Esophagus squamous epithelium (tissue), 5 donors: ENCODE measurements around the gene UBE2A. TPM values are rescaled to one million over a fixed set of nuclear protein-coding genes. Genes with fewer than 3 reads are reported as not detected.

Source experiments
- DNase-seq: peaks from one replicate; lab custom pipeline; 2025; lab: John Stamatoyannopoulos, UW
- H3K27ac ChIP-seq, 4 donors: fragments of 200-600 bp; sonication (generic); one replicate each; pipeline ENCODE4 v1.5.1; 2016 to 2019; ENCODE audit warnings: mild to moderate bottlenecking in 1 of 4
- H3K27me3 ChIP-seq, 4 donors: fragments of 200-600 bp; sonication (generic); 1 replicate in 3 of 4; 2 replicates in 1 of 4; pipeline versions ENCODE4 v1.5.1 to v1.6.0; 2017 to 2021; ENCODE audit warnings: antibody characterized with exemption in 1 of 4
- H3K36me3 ChIP-seq, 3 donors: fragments of 200-600 bp; sonication (generic); one replicate each; pipeline ENCODE4 v1.5.1; 2016 to 2019
- H3K4me1 ChIP-seq, 3 donors: fragments of 200-600 bp; sonication (generic); one replicate each; pipeline ENCODE4 v1.5.1; 2017 to 2019
- H3K4me3 ChIP-seq, 4 donors: fragments of 200-600 bp; sonication (generic); 1 replicate in 3 of 4; 2 replicates in 1 of 4; pipeline ENCODE4 v1.5.1; 2016 to 2019; ENCODE audit warnings: mild to moderate bottlenecking in 2 of 4, moderate library complexity in 1 of 4
- H3K9me3 ChIP-seq, 3 donors: fragments of 200-600 bp; sonication (generic); one replicate each; pipeline ENCODE4 v1.5.1; 2016 to 2019
- CTCF ChIP-seq, 6 experiments: fragments of 450-650 bp in 4 of 6; fragments of 200-600 bp in 2 of 6; sonication (generic) in 2 of 6; IDR thresholded peaks; one replicate each; pipeline ENCODE4 v1.5.1; 2016 to 2019; ENCODE audit warnings: antibody characterized with exemption in 6 of 6, mild to moderate bottlenecking in 4 of 6, moderate library complexity in 4 of 6
- POLR2A ChIP-seq, 4 donors: fragments of 450-650 bp; IDR thresholded peaks; one replicate each; pipeline ENCODE4 v1.6.1; 2017; ENCODE audit warnings: antibody characterized with exemption in 4 of 4, mild to moderate bottlenecking in 4 of 4, moderate library complexity in 3 of 4
- WGBS, 2 donors: methylation state at CpG; one replicate each; pipeline ENCODE4 v1.1.5; 2018; 5-methylcytosine and 5-hydroxymethylcytosine counted together
- intact Hi-C: fragments of 100-400 bp; cut with DNase I; formaldehyde crosslinking; loops from one replicate; pipeline ENCODE4 v1.15.0; 2022
- total RNA-seq, 4 donors: library from RNA; depleted of rRNA; stranded (reverse); fragments of >200 nt; gene quantifications; one replicate each; pipeline ENCODE4 v1.1.0, GENCODE V29; 2016
- donor health status: DM: yes; HTN: yes; CAD: no.

Gene UBE2A
- total RNA-seq, 4 donors from 2014 or later, result 26.7 to 40.9 (median 38.8) TPM

GRCh38 chrX:119624417-119624816 is 50.1 kb downstream of the UBE2A start:
- no peaks in the 10 kb centered on the region for H3K27me3 ChIP-seq
- intact Hi-C loops, result no loop called here
- H3K4me1 ChIP-seq, result no peaks in the 10 kb centered on the region
- H3K9me3 ChIP-seq, result no peaks in the 10 kb centered on the region
- DNase-seq, result no peak
- TF ChIP-seq POLR2A (IDR thresholded peaks at IDR 0.05), result no peak
- TF ChIP-seq CTCF (IDR thresholded peaks at IDR 0.05), result no peak
- 91 to 94% methylated on average over 4 to 10 of the region's 11 CpGs for whole genome bisulfite sequencing, 2 donors
- peaks cover 0 to 8% (median 0%) of the 10 kb centered on the region in 3 donors for H3K36me3 ChIP-seq
- no peak overlapping the region for H3K27ac ChIP-seq
- no peak overlapping the region for H3K4me3 ChIP-seq

- Histone ChIP-seq H3K36me3 (peaks cover 0 to 11% (median 0%) of the 10 kb centered on the region in 3 donors), H3K4me3 (no peak overlapping the region), H3K27ac (no peak overlapping the region), H3K9me3 (no peaks in the 10 kb centered on the region), H3K4me1 (no peaks in the 10 kb centered on the region), H3K27me3 (no peaks in the 10 kb centered on the region)
- DNase-seq, result no peak
- WGBS, 2 donors, result 71 to 100% methylated on average over 4 to 8 of the region's 10 CpGs
- intact Hi-C loops, result no loop called here
- TF ChIP-seq POLR2A (IDR thresholded peaks at IDR 0.05) (no peak), CTCF (IDR thresholded peaks at IDR 0.05) (no peak)
These were observed 50.7 kb downstream of the UBE2A start for GRCh38 chrX:119624951-119625668.

- no peaks in the 10 kb centered on the region for H3K27me3 ChIP-seq
- peaks cover 0 to 17% (median 0%) of the 10 kb centered on the region in 3 donors for H3K36me3 ChIP-seq
- 79 to 80% methylated on average over 1 to 2 of the region's 2 CpGs for WGBS, 2 donors
- H3K4me1 ChIP-seq, result no peaks in the 10 kb centered on the region
- intact Hi-C loops, result no loop called here
- no peak overlapping the region for H3K27ac ChIP-seq
- no peak overlapping the region for H3K4me3 ChIP-seq
- DNase-seq, result no peak
- no peaks in the 10 kb centered on the region for H3K9me3 ChIP-seq
- no peak for TF ChIP-seq CTCF (IDR thresholded peaks at IDR 0.05)
- TF ChIP-seq POLR2A (IDR thresholded peaks at IDR 0.05), result no peak
These were observed 51.5 kb downstream of the UBE2A start for GRCh38 chrX:119625843-119626242.

Other genes with a start within 250 kb of the UBE2A start
- gene SLC25A43, start 175.2 kb upstream of the UBE2A start, total RNA-seq, result 10 to 100 TPM; 26.1 to 39.0 (median 33.3) TPM
- gene SLC25A5, start 106.1 kb upstream of the UBE2A start, total RNA-seq, result 100 to 1,000 TPM; 427 to 606 (median 480) TPM
- 10 to 100 TPM; 14.8 to 31.1 (median 17.2) TPM for gene STEEP1, start 9.2 kb upstream of the UBE2A start, total RNA-seq
- gene NKRF, start 31.9 kb downstream of the UBE2A start, total RNA-seq, result 1 to 10 TPM; 5.5 to 9.0 (median 7.9) TPM
- gene SEPTIN6, start 118.6 kb downstream of the UBE2A start, total RNA-seq, result 10 to 100 TPM in 2 of 4 donors, 1 to 10 TPM in 2; 3.4 to 13.4 (median 8.2) TPM
- under 1 TPM in 1 of 4 donors, not detected in 3; 0.38 TPM for gene SOWAHD, start 184.0 kb downstream of the UBE2A start, total RNA-seq
- 1,000 to 10,000 TPM; 1,415 to 8,821 (median 6,699) TPM for gene RPL39, start 217.1 kb downstream of the UBE2A start, total RNA-seq